ENCODE data around the gene KLF12.

DNA sequence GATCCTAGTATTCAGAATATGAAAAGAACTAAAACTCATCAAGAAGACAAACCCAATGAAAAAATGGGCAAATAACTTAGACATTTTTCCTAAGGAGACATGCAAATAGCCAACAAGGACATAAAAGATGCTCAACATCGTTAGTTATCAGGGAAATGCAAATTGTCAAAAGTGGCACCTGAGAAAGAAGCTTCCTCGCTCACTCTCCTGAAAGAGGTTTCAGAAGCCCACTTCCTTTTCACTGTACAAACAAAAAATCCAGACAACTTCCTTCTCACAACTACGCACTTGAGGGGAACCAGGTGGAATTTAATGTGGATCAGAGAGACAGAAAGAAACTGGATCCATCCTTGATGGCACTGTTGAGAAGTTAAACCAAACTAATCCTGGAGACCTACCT is 41.5 kb downstream of the KLF12 start:
- TF ChIP-seq POLR2AphosphoS5 (IDR thresholded peaks at IDR 0.05; ENCODE audit: insufficient read depth in 1 of 2, low read depth in 1 of 2), result no peak
- TF ChIP-seq, protein P1, sequence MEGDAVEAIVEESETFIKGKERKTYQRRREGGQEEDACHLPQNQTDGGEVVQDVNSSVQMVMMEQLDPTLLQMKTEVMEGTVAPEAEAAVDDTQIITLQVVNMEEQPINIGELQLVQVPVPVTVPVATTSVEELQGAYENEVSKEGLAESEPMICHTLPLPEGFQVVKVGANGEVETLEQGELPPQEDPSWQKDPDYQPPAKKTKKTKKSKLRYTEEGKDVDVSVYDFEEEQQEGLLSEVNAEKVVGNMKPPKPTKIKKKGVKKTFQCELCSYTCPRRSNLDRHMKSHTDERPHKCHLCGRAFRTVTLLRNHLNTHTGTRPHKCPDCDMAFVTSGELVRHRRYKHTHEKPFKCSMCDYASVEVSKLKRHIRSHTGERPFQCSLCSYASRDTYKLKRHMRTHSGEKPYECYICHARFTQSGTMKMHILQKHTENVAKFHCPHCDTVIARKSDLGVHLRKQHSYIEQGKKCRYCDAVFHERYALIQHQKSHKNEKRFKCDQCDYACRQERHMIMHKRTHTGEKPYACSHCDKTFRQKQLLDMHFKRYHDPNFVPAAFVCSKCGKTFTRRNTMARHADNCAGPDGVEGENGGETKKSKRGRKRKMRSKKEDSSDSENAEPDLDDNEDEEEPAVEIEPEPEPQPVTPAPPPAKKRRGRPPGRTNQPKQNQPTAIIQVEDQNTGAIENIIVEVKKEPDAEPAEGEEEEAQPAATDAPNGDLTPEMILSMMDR (IDR thresholded peaks at IDR 0.05), result no peak
- no peak for TF ChIP-seq POLR2A (IDR thresholded peaks at IDR 0.05)

Data from vagina (tissue), 2 donors.